Activated CD4-positive, alpha-beta T cell treated with anti-CD3 and anti-CD28 coated beads for 48 hours (primary cell): ENCODE results near the gene ARHGEF5.
"Not testable (repeated sequence)": the region's sequence is repeated elsewhere in the genome, so short reads cannot be mapped to it uniquely, and the experiment has no call there.

Source experiments
- DNase-seq: peaks from one replicate; pipeline ENCODE4 v3.0.0-alpha.2; 2020

Gene ARHGEF5

GRCh38 chr7:144384555-144385245, 29.5 kb downstream of the ARHGEF5 start:
- peak; percentile 71 for DNase-seq

GRCh38 chr7:144386741-144387140, 31.5 kb downstream of the ARHGEF5 start:
- DNase-seq = no peak

- DNase-seq = no peak
Observed at GRCh38 chr7:144388950-144389349, 33.7 kb downstream of the ARHGEF5 start.

DNA sequence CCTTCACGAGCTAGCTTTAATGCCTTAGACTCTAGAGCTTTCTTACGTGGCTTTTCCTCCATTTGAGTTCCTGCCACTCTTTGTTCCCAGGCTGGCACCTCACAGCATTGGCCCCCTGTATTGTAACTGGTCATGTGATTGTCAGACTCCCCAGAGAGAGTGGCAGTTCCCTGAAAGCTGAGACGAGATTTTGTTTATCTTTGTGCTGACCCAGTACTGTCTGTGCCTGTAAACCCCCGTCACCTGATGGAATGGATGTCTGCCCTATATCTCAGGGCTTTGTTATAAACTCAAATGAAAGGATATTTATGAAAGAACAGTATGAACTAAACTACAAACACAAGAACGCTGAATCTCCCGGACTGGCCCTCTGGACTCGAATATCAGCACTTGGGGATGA, 35.3 kb downstream of the ARHGEF5 start:
- DNase-seq = no peak

DNA sequence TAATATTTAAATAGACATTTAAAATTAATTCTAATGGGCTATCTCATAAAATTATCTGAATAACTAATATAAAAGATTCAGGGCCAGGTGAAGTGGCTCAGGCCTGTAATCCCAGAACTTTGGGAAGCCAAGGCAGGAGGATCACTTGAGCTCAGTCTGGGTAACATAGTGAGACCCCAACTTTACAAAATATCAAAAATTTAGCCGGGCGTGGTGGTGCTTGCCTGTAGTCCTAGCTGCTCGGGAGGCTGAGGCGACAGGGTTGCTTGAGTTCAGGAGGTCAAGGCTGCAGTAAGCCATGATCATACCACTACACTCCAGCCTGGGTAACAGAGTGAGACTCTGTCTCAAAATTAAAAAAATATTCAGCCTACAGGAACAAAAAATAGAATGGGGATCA, 35.8 kb downstream of the ARHGEF5 start:
- DNase-seq = no peak

- peak; percentile 10 for DNase-seq
Observed at GRCh38 chr7:144391823-144392255, 36.6 kb downstream of the ARHGEF5 start.

GRCh38 chr7:144397086-144397485, 41.9 kb downstream of the ARHGEF5 start:
- no peak for DNase-seq

GRCh38 chr7:144398291-144398690, 43.1 kb downstream of the ARHGEF5 start:
- DNase-seq = no peak

GRCh38 chr7:144398911-144399310, 43.7 kb downstream of the ARHGEF5 start:
- DNase-seq = no peak

DNA sequence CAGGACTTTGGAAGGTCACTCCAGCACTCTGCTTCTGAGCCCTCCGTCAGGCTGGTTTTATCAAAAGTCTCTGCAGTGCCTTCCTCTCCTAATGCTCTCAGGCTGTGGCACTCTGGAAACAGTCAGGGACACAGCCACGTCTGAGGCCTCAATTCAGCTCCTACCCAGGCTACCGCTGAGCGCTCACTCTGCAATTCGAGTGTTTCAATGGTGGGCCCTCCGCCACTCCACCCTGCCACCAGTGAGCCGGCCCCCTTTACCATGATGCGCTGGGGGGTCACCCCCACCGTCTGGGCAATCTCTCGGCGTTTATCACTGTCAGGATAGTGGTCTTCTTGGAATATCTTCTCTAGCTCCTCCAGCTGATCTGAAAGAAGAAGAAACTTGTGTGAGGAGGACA, 44.7 kb downstream of the ARHGEF5 start:
- DNase-seq = no peak

- no peak for DNase-seq
Observed at GRCh38 chr7:144401490-144401889, 46.3 kb downstream of the ARHGEF5 start.

DNA sequence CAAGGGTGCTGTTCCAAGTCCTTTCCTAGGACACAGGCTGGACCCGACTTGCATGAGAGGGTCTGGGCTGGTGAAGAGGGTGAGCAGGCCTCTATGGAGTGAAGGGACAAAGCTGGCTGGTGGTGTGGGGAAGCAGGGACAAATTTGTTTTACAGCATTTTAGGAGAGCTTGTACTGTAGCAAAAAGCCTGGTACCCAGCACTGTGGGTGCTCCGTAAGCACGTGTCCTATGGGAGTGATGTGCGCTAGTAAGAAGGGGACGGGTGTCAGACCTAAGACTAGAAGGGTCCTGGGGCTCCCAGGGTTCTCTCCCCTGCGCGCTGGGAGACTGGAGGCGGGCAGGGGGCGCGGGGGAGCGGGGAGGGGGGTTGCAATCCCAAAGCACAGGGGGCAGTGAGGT, 47.9 kb downstream of the ARHGEF5 start:
- no peak for DNase-seq

GRCh38 chr7:144403649-144404061, 48.5 kb downstream of the ARHGEF5 start, which contains the start of gene NOBOX:
Gene NOBOX (minus strand): TSS chr7:144403693.
- DNase-seq = no peak

DNA sequence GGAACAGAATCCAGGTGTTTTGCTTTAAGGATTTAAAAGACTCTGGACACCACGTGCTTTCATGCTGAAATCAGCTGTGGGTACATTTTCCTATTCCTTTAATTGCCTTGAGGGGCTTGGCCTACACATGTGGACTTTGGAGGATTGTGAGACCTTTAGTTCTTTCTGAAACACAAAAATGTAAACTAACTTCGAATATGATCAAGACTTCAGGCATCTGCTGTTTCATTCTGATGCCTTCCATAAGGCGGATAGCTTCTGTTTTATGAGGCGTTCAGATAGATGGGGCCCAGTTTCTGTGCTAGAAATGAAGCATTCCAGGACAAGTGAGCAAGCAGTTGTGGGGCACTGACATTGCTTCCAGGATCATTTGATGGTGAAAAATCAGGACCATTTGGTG, 49.7 kb downstream of the ARHGEF5 start:
- DNase-seq = no peak

- DNase-seq = no peak
Observed at GRCh38 chr7:144407266-144407931, 52.2 kb downstream of the ARHGEF5 start.

- DNase-seq = no peak
Observed at GRCh38 chr7:144408121-144408520, 52.9 kb downstream of the ARHGEF5 start.

DNA sequence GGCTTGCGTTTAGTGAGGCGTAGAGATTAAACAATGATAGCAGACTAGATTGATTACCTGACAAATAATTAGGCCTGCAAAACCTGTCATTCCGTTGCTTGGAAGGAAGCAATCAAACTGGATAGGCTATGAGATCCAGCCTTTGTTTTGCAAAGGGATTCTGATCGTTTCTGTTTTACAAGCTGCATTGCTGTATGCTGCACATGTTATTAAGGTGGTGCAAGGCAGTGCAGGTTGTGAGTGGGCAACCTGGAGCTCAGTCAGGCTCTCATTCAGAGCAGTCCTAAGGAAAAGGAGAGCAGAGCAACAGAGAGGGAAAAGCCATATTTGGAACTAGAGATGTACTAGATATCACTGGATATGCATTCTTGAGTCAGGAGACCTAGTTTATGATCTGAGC, 55.2 kb downstream of the ARHGEF5 start:
- DNase-seq = no peak

DNA sequence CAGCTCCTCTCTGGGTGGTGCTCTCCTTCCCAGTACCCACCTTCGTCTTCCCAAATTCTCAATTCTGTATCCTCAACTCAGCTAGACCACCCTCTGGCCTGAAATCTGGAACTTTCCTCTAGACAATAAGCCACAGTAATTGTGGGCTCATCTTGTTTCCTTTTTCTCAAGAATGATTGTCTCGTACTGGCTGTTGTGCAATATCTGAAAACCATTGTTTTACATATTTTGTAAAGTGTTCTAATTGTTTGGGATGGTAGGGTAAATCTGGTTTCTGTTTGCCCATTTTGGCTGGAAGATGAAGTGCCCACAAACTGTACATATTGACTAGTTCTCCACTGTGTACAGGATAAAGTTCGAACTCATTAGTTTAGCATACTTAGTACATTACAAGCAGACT, 59.6 kb downstream of the ARHGEF5 start:
- DNase-seq = no peak

DNA sequence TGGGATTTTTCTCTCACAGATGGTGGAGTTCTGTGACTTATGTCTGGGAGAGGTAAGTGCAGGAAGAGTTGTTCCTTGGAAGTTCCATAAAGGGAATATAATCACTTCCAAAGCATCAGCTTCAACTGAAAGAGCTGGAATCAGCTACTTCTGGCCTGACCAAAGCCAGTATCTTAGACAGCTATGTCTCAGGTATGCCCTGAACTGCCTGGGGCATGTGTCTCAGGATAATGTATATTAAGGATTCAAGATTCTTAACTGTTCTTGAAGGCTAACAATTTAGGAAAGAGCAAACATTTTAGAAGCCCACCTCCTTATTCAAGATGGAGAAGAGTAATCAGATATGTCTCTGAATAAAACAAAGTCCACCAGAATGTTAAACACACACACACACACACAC, 60.7 kb downstream of the ARHGEF5 start:
- DNase-seq = no peak

GRCh38 chr7:144416341-144416740, 61.1 kb downstream of the ARHGEF5 start:
- no peak for DNase-seq

GRCh38 chr7:144418931-144419330, 63.7 kb downstream of the ARHGEF5 start:
- DNase-seq = not testable (repeated sequence)

DNA sequence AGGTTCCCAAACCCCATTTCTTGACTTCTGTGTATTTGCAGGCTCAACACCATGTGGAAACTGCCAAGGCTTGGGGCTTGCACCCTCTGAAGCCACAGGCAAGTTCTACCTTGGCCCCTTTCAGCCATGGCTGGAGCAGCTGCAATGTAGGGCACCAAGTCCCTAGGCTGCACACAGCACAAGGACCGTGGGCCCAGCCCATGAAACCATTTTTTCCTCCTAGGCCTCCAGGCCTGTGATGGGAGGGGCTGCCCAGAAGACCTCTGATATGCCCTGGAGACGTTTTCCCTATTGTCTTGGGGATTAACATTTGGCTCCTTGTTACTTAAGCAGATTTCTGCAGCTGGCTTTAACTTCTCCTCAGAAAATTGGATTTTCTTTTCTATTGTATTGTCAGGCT, 72.3 kb downstream of the ARHGEF5 start:
- not testable (repeated sequence) for DNase-seq

DNA sequence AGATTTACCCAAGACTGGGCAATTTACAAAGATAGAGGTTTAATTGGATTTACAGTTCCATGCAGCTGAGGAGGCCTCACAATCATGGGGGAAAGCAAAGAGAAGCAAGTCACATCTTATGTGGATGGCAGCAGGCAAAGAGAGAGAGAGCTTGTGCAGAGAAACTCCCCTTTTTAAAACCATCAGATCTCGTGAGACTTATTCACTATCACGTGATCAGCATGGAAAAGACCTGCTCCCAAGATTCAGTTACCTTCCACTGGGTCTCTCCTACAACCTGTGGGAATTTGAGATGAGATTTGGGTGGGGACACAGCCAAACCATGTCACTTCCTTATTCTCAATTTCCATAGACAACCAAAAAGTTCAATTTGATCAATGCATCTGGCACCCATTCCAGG, 73.2 kb downstream of the ARHGEF5 start:
- no peak for DNase-seq
